ENCODE data around the gene UBAP1L.

UBAP1L gene

DNA sequence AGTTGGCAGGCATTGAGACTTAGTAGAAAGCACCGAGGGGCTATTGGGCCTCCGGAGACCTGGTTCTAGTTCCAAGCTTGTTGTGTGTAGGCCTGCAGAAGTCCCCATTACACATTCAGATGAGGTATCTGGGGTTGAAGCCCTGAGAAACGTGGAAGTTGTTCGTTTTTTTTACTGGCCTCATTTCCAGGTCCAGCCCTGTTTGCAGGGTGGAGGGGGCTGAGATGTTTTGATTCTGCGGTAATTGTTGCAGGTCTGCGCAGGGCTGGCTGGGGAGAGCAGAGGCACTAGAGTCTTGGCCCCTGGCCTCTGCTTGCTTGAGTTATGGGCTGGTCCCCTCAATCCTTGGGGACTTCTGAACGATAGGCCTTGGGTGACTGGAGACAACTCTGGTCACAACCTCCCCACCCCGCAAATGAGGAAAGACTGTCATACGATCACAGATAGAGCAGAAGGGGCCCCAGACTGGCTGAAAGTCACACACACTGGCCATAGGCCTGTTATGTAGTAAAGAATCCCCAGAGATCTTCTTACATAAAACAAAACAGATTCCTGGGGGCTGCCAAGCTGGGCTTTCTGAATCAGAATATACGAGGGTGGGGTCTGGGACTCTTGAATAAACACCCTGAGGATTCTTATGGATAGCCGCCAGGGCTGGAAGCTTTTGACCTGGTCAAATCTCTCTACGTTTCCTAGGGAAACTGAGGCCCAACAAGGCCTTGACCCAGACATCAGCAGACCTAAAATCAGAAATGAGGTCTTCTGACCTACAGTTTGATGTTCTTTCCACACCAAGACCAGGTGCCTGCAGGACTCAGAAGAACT lies 22.8 kb downstream of the UBAP1L start:
- H3K9ac ChIP-seq (ENCODE audit: low read length) = no peak overlapping the region
- no peaks in the 10 kb centered on the region for H3F3A ChIP-seq (ENCODE audit: insufficient read depth, low read length)
- H3K4me2 ChIP-seq (ENCODE audit: low read depth, low read length) = no peak overlapping the region
- TF ChIP-seq, protein P1, sequence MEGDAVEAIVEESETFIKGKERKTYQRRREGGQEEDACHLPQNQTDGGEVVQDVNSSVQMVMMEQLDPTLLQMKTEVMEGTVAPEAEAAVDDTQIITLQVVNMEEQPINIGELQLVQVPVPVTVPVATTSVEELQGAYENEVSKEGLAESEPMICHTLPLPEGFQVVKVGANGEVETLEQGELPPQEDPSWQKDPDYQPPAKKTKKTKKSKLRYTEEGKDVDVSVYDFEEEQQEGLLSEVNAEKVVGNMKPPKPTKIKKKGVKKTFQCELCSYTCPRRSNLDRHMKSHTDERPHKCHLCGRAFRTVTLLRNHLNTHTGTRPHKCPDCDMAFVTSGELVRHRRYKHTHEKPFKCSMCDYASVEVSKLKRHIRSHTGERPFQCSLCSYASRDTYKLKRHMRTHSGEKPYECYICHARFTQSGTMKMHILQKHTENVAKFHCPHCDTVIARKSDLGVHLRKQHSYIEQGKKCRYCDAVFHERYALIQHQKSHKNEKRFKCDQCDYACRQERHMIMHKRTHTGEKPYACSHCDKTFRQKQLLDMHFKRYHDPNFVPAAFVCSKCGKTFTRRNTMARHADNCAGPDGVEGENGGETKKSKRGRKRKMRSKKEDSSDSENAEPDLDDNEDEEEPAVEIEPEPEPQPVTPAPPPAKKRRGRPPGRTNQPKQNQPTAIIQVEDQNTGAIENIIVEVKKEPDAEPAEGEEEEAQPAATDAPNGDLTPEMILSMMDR (IDR thresholded peaks at IDR 0.05; ENCODE audit: low read length) = no peak
- no peak for TF ChIP-seq EZH2phosphoT487 (IDR thresholded peaks at IDR 0.05; ENCODE audit: low read length)
- no peak for TF ChIP-seq EZH2 (optimal IDR thresholded peaks at IDR 0.05; ENCODE audit: low read depth, low read length)
- no peak overlapping the region for H3K4me3 ChIP-seq (ENCODE audit: low read length)
- no peak overlapping the region for H2AFZ ChIP-seq (ENCODE audit: low read length)
- H3K27me3 ChIP-seq (replicated peaks; ENCODE audit: insufficient read depth, low read length) = no peaks in the 10 kb centered on the region
- H4K20me1 ChIP-seq (ENCODE audit: insufficient read depth, low read length) = no peaks in the 10 kb centered on the region
- H3K36me3 ChIP-seq (replicated peaks; ENCODE audit: insufficient read depth, low read length) = no peaks in the 10 kb centered on the region
- H3K4me1 ChIP-seq (ENCODE audit: low read length) = no peaks in the 10 kb centered on the region
- DNase-seq = no peak
- no peaks in the 10 kb centered on the region for H3K9me3 ChIP-seq (replicated peaks; ENCODE audit: insufficient read depth, low read length)
- no peaks in the 10 kb centered on the region for H3K79me2 ChIP-seq (ENCODE audit: low read length)
- H3K9me2 ChIP-seq (replicated peaks; ENCODE audit: insufficient read depth, low read length) = no peaks in the 10 kb centered on the region
- H3K27ac ChIP-seq (ENCODE audit: low read length) = no peak overlapping the region

DNA sequence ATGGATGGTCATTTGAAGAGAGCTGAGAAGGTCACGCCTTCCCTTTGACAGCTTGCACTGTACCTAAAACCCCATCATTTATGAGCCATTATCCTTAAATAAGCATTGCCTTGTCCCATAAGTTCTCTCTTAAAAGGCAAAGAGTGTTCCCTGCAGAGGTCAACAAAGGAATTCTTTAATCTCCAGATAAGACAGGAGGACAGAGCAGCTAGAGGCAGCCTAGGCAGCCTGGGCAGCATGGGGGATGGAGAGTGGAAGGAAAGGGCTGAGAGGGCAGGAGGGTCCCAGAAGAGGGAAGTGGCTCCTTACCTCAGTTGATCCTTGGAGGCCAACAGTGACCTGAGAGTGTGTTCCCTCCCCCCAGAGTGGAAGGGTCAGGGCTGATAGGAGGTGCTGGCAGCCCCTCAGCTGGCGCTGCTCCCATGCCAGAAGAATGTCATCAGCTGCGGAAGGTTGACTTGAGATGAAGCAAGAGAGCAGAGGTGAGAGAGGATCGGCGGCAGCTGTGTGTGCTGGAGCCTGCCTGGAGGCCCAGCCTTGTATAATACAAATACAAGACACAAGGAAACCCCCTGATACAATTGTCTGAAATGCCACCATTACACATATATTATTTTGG lies 25.7 kb downstream of the UBAP1L start:
- Histone ChIP-seq H2AFZ (ENCODE audit: low read length) (no peak overlapping the region), H3K27me3 (replicated peaks; ENCODE audit: insufficient read depth, low read length) (no peaks in the 10 kb centered on the region), H3F3A (ENCODE audit: insufficient read depth, low read length) (no peaks in the 10 kb centered on the region), H3K9me3 (replicated peaks; ENCODE audit: insufficient read depth, low read length) (no peaks in the 10 kb centered on the region), H3K4me3 (ENCODE audit: low read length) (no peak overlapping the region), H3K36me3 (replicated peaks; ENCODE audit: insufficient read depth, low read length) (no peaks in the 10 kb centered on the region), H4K20me1 (ENCODE audit: insufficient read depth, low read length) (no peaks in the 10 kb centered on the region), H3K4me2 (ENCODE audit: low read depth, low read length) (no peak overlapping the region), H3K4me1 (ENCODE audit: low read length) (no peaks in the 10 kb centered on the region), H3K79me2 (ENCODE audit: low read length) (no peaks in the 10 kb centered on the region), H3K27ac (ENCODE audit: low read length) (no peak overlapping the region), H3K9ac (ENCODE audit: low read length) (no peak overlapping the region), H3K9me2 (replicated peaks; ENCODE audit: insufficient read depth, low read length) (no peaks in the 10 kb centered on the region)
- TF ChIP-seq EZH2 (optimal IDR thresholded peaks at IDR 0.05; ENCODE audit: low read depth, low read length) (no peak), EZH2phosphoT487 (IDR thresholded peaks at IDR 0.05; ENCODE audit: low read length) (no peak)
- TF ChIP-seq, protein P1 (IDR thresholded peaks at IDR 0.05; ENCODE audit: low read length) = no peak
- DNase-seq = no peak

DNA sequence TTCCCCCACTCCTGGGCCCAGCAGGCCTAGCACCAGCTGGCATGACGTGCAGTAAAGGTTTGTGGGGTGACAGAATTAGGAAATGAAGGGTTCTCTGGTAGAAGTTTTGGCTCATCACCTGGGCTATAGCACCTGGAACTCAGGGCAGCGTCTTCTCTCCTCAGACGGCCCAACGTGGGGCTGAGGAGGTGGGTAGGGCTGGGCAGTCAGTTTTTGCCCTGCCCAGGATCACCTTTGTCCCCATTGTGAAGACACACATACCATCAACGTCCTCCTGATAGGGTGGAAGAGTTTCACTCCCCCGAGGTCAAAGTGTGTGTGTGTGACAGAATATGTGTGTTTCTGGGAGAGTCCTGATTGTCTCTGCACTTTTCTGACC lies 26.4 kb downstream of the UBAP1L start:
- DNase-seq = no peak
- Histone ChIP-seq H3F3A (ENCODE audit: insufficient read depth, low read length) (no peaks in the 10 kb centered on the region), H3K4me2 (ENCODE audit: low read depth, low read length) (no peak overlapping the region), H3K9me3 (replicated peaks; ENCODE audit: insufficient read depth, low read length) (no peaks in the 10 kb centered on the region), H4K20me1 (ENCODE audit: insufficient read depth, low read length) (no peaks in the 10 kb centered on the region), H3K4me3 (ENCODE audit: low read length) (no peak overlapping the region), H3K27ac (ENCODE audit: low read length) (no peak overlapping the region), H3K9me2 (replicated peaks; ENCODE audit: insufficient read depth, low read length) (no peaks in the 10 kb centered on the region), H3K36me3 (replicated peaks; ENCODE audit: insufficient read depth, low read length) (no peaks in the 10 kb centered on the region), H3K4me1 (ENCODE audit: low read length) (no peaks in the 10 kb centered on the region), H3K79me2 (ENCODE audit: low read length) (no peaks in the 10 kb centered on the region), H3K9ac (ENCODE audit: low read length) (no peak overlapping the region), H2AFZ (ENCODE audit: low read length) (no peak overlapping the region), H3K27me3 (replicated peaks; ENCODE audit: insufficient read depth, low read length) (no peaks in the 10 kb centered on the region)
- TF ChIP-seq EZH2 (optimal IDR thresholded peaks at IDR 0.05; ENCODE audit: low read depth, low read length) = no peak
- no peak for TF ChIP-seq EZH2phosphoT487 (IDR thresholded peaks at IDR 0.05; ENCODE audit: low read length)
- TF ChIP-seq, protein P1 (IDR thresholded peaks at IDR 0.05; ENCODE audit: low read length) = no peak
